ENCODE results near the gene STS. TPM values are rescaled to one million over a fixed set of nuclear protein-coding genes. Genes with fewer than 3 reads are reported as not detected.

STS gene
- total RNA-seq, 1 experiment from 2014 or later: 3.3 TPM

GRCh38 chrX:7109049-7109531 is 38.4 kb upstream of the STS start:
- no peaks in the 10 kb centered on the region for H3K9me3 ChIP-seq (ENCODE audit: low read length)
- DNase-seq (no peak), ATAC-seq (no peak)
- ChIA-PET CTCF (no interaction called here), POLR2A (ENCODE audit: unreplicated experiment) (no interaction called here)
- TF ChIP-seq EZH2 (IDR thresholded peaks at IDR 0.05; ENCODE audit: low read length, unreplicated experiment) (no peak), CTCF (conservative IDR thresholded peaks at IDR 0.05; ENCODE audit: low read depth, low read length) (no peak), EZH2phosphoT487 (IDR thresholded peaks at IDR 0.05; ENCODE audit: borderline replicate concordance, low read length) (no peak)
- H3K9me2 ChIP-seq (replicated peaks; ENCODE audit: low read length): no peaks in the 10 kb centered on the region
- H3K4me3 ChIP-seq (ENCODE audit: low read length): no peak overlapping the region
- no peaks in the 10 kb centered on the region for H3K27me3 ChIP-seq (ENCODE audit: low read length)
- no peaks in the 10 kb centered on the region for H4K20me1 ChIP-seq (ENCODE audit: low read length)
- no peak overlapping the region for H2AFZ ChIP-seq (ENCODE audit: low read length)
- H3K27ac ChIP-seq (ENCODE audit: low read length): no peak overlapping the region
- H3K4me2 ChIP-seq (ENCODE audit: low read length): no peak overlapping the region
- no TSS peak for BruUV-seq (replicated peaks)
- peaks cover 15% of the 10 kb centered on the region for H3K4me1 ChIP-seq (ENCODE audit: insufficient read depth, low read length)
- intact Hi-C loops (cut with micrococcal nuclease): no loop called here
- no peak overlapping the region for H3K9ac ChIP-seq (ENCODE audit: low read length)
- H3K79me2 ChIP-seq (ENCODE audit: low read length): 0 out of 2 replicates have a peak, but pooled peaks cover 9% of the 10 kb centered on the region
- H3F3A ChIP-seq (ENCODE audit: low read length, unreplicated experiment): no peaks in the 10 kb centered on the region
- peaks cover 2% of the 10 kb centered on the region for H3K36me3 ChIP-seq (ENCODE audit: low read depth, low read length)

DNA sequence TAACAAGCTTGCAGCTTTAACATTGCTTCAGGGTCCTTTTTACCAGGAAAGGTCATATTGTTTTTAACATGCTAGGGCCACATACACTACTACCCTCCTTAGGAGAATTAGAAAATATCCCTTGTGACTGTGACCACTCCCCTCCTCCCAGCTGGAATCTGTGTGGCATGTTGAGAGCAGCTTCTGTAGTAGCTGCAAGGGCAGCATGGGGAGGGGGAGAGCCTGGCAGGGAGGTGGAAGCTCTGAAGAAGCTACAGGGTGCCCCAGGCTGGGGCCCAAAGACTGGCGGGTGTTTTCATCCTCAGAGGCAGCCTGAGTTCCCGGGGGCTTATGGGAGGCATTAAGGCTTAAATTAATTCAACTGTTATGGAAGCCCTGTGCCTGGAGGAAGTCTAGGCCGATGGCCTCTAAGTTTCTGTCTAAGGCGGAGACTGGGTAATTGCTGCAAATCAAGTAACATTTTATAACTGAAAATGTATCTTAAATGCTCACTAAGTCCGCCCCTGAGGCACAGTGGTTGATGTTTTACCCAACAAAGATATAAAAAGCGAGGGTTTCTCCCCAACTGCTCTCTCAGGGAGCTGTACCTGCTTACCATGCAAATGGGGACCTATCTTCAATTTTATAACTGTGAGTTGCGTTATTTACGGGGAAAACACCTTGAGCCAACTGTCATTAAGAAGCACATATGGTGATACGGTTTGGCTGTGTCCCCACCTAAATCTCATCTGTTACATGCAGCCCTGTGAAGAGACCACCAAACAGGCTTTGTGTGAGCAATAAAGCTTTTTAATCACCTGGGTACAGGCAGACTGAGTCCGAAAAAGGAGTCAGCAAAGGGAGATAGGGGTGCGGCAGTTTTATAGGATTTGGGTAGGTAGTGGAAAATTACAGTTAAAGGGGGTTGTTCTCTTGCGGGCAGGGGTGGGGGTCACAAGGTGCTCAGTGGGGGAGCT is 37.4 kb upstream of the STS start:
- ATAC-seq: no peak
- ChIA-PET CTCF (no interaction called here), POLR2A (ENCODE audit: unreplicated experiment) (no interaction called here)
- peak overlapping the region; percentile 26; the same call in 1 of the 2 replicates for H3K27ac ChIP-seq (ENCODE audit: low read length)
- H3K27me3 ChIP-seq (ENCODE audit: low read length): no peaks in the 10 kb centered on the region
- no peak overlapping the region for H3K4me2 ChIP-seq (ENCODE audit: low read length)
- H3K4me1 ChIP-seq (ENCODE audit: insufficient read depth, low read length): peaks cover 15% of the 10 kb centered on the region
- no peak overlapping the region for H2AFZ ChIP-seq (ENCODE audit: low read length)
- no peak overlapping the region for H3K4me3 ChIP-seq (ENCODE audit: low read length)
- H4K20me1 ChIP-seq (ENCODE audit: low read length): no peaks in the 10 kb centered on the region
- 0 out of 2 replicates have a peak, but pooled peaks cover 14% of the 10 kb centered on the region for H3K79me2 ChIP-seq (ENCODE audit: low read length)
- peak overlapping the region; percentile 17; the same call in 1 of the 2 replicates for H3K9ac ChIP-seq (ENCODE audit: low read length)
- H3K9me2 ChIP-seq (replicated peaks; ENCODE audit: low read length): no peaks in the 10 kb centered on the region
- intact Hi-C loops (cut with micrococcal nuclease): no loop called here
- TF ChIP-seq CTCF (conservative IDR thresholded peaks at IDR 0.05; ENCODE audit: low read depth, low read length) (no peak), EZH2 (IDR thresholded peaks at IDR 0.05; ENCODE audit: low read length, unreplicated experiment) (no peak), EZH2phosphoT487 (IDR thresholded peaks at IDR 0.05; ENCODE audit: borderline replicate concordance, low read length) (no peak)
- H3F3A ChIP-seq (ENCODE audit: low read length, unreplicated experiment): no peaks in the 10 kb centered on the region
- no peak for DNase-seq
- no peaks in the 10 kb centered on the region; the same call in 1 of the 2 replicates for H3K36me3 ChIP-seq (ENCODE audit: low read depth, low read length)
- TSS peak; percentile 93 for BruUV-seq (replicated peaks)
- H3K9me3 ChIP-seq (ENCODE audit: low read length): no peaks in the 10 kb centered on the region
